RPMI7951 (cell line): ENCODE results near the gene DDAH2. TPM values are rescaled to one million over a fixed set of nuclear protein-coding genes. Genes with fewer than 3 reads are reported as not detected.
A peak's percentile ranks its signal among the peaks of the same experiment; 100 is the strongest.

ENCODE experiments used
- DNase-seq: peaks from one replicate; pipeline ENCODE4 v3.0.0-alpha.2; 2012; ENCODE audit warnings: low read depth
- total RNA-seq: library from RNA; depleted of rRNA; stranded (reverse); fragments of >200 nt; shearing (Covaris generic); gene quantifications from 2 replicates; pipeline ENCODE4 v1.2.3, GENCODE V29; 2014

The DDAH2 gene
- total RNA-seq, 1 experiment from 2014 or later, result 39.4 TPM

DNA sequence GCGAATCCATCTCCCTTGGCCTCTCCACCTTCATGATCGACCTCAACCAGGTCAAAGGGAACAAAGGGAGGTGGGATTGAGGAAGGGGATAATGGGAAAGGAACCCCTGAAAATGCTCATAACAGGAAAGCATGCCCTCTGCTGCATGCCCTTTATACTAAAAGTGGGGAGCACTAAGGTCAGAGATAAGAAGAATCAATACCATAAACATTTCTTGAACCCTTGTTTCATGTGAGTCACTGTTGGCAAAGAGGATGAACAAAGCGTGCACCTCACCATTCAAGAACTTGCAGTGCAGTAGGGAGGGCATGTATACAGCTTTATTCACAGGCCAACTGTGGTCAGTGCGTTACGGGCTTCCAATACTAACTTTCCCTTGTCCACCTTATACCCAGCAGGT is 31.7 kb upstream of the DDAH2 start:
- DNase-seq, result no peak

DNA sequence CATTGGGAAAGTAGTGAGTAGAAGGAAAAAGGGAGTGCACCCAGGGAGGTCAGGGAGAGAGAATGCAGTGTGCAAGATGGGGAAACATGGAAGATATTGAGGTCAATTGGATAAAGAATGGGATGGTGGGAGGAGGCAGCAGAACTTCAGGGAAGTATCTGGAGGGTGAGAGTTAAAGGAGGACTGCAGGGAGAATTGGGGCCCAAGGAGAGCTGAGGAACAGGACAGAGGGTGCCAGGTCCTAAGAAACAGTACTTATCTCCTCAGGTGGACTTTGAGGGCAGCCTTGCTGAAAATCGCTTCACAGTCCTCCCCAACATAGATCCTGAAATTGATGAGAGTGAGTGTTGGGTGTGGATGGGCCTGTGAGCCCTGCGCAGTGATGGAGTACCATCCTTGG is 29.2 kb upstream of the DDAH2 start:
- no peak for DNase-seq

DNA sequence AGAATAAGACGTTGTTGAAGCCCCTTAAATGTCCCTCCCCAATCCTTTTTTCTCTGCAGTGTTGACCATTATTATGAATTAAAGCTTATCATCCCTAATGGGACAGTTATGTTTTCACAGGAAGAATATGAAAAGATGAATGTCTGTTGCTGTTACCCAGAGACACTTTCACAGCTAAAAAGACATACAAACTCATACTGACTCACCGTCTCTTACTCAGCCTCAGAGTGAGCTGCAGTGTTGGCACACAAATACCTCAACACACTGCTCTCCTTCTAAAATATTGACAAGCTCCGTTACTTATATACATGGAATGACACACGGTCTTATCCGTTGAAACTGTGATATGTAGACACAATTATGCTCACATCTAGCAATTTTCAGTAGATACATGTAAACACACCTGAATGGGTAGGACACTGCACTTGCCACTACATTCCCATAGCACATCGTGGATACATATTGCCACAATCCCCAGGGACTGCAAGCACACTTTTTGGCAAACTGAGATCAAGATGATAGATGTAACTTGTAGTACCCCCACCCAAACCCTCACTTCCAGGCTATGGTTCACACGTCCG is 23.7 kb upstream of the DDAH2 start:
- DNase-seq, result peak; percentile 65

DNA sequence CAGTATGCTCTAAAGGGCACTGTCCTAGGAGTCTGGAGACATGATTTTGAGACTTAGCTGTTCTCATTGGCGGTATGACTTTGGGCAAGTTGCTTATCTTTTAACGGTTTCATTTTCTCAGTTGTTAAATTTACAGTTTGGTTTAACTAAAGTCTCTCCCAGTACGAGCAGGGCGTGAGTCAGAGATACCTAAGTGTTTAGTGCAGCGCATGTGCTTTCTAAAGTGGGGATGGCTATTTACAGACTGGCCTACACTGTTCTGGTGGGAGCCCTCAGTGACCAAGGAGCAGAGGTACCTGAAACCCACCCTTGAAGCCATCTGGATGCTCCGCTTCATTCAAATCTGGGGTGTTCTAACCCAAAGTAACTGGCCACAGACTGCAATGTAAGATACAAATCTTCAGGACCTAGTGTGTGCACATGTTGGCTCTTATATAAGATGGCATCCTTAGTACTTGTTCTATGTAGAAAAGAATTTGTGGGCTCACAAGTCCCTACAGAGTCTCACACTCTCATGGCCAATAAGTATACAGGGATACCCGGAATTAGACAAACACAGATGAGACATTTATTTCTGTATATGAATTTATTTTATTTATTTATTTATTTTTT is 21.4 kb upstream of the DDAH2 start:
- no peak for DNase-seq

DNA sequence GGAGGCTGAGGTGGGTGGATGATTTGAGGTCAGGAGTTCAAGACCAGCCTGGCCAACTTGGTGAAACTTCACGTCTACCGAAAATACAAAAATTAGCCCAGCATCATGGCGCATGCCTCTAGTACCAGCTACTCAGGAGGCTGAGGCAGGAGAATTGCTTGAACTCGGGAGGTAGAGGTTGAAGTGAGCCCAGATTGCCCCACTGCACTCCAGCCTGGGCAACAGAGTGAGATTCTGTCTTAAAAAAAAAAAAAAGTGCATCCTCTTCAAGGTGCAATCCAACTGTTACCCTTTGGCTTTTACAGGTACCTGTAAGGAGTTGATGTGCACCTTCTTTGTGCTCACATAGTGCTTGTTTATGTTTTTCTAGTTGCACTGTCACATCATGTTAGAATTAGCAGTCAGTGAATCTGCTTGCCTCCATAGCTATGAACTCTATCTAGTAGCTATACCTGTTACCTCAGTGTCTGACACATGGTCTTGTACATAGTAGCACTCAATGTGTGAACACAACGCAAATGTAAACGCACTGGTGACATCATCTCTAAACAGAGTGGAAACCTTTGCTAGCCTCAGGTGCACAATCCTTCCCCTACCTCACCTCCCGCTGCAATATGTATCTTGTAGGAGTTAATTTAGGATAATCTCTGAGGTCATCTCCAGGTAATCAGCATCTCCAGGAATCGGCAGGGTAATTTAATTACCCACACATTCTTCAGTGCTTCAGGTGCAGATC is 20.4 kb upstream of the DDAH2 start:
- no peak for DNase-seq

DNA sequence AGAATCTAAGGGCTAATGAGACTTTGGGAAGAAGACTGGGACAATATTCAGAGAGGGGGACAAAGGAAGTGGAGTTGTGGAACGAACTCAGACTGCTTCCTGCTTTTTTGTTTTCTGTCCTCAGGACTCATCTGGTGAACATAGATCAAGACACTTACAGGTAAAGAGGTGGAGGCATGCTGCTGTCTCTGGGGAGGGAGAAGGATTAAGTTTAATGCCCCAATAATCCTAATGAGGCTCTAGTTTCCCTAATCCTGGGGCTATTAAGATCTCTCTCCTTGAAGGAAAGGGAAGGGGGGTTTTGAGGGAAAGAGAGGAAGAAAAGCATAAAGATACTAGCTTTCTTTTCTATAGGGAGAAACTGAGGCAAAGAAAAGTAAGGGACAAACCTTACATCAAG is 15.3 kb upstream of the DDAH2 start:
- no peak for DNase-seq

DNA sequence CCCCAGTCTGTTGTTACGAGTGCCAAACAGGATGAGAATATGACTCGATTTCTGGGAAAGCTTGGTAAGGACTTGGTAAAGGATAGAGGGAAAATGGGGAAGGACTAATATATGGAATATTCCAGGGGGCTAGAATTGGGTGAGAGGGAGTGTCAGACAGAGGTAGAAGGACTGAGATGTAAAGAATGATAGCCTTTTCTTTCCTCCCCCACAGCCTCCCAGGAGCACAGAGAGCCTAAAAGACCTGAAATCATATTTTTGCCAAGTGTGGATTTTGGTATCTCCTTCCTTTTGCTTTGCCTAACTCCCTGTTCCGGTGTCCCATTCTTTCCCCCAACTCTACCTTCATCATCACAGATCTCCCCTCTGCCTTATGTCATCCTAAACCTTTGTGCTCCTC is 13.8 kb upstream of the DDAH2 start:
- no peak for DNase-seq

DNA sequence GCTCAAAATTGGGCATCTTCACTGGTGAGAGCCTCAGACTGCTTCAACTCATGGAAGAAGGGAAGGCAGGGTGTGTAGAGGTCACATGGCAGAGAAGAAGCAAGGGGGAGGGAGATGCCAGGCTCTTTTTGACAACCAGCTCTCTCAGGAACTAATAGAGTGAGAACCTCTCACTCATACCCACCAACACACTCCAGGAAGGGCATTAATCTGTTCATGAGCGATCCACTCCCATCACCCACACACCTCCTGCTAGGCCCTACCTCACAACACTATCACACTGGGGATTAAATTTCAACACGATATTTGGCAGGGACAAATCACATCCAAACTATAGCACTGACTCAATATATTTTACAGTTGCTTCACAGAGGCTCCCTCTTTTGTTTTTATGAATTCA is 12.7 kb upstream of the DDAH2 start:
- DNase-seq, result no peak

DNA sequence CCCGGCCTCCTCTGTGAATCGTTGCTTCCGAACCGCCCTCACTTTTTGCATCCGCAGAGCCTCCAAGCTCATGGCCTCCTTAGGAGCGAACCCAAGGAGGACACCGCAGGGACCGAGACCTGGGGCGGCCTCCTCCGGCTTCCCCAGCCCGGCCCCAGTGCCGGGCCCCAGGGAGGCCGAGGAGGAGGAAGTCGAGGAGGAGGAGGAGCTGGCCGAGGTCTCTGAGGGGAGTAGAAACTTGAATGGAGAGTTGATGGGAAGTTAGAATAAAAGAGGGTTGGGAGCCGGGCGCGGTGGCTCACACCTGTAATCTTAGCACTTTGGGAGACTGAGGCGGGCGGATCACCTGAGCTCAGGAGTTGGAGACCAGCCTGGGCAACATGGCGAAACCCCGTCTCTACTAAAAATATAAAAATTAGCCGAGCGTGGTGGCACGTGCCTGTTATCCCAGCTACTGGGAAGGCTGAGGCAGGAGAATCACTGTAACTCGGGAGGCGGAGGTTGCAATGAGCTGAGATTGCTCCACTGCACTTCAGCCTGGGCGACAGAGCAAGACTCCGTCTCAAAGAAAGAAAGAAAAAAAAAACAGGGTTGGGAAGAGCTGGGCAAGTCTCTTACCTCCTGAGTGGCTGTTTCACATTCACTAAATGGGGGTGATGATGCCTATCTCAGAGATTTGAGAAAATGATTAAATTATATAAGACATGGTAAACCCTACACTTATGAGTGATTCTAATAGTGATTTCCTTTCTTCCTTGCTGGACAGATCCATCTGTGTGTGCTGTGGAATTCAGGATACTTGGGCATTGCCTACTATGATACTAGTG is 11.5 kb upstream of the DDAH2 start:
- no peak for DNase-seq

DNA sequence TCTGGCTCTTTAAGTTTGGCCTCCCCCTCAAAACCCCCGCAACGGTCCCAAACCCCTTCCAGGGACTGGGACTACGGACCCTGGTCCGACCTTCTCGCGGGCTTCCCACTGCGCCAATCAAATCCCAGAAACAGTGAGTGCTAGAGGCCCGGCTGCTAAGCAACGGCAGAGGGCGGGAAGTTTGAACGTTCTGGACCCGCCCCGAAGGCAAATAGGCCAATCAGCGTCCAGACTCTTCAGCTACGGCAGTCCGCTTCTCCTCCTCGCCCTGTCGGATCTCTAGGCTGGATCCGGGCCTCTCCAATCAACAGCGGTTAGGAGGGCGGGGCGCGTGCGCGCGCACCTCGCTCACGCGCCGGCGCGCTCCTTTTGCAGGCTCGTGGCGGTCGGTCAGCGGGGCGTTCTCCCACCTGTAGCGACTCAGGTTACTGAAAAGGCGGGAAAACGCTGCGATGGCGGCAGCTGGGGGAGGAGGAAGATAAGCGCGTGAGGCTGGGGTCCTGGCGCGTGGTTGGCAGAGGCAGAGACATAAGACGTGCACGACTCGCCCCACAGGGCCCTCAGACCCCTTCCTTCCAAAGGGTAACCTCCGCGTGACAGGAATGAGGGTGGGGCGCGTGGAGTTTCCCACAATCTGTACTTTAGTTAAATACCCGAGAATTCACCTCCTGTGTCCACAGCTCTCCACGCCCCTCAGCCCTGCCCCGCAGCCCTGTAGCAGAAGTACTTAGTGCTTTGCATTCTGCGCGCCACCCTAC is 10.7 kb upstream of the DDAH2 start, which contains the start of gene MSH5:
TSS of gene MSH5 (plus strand) at position 367 of the 758 bp plus-strand sequence. CDS start 462 bp downstream, outside the sequence.
- DNase-seq, result peak; percentile 100

DNA sequence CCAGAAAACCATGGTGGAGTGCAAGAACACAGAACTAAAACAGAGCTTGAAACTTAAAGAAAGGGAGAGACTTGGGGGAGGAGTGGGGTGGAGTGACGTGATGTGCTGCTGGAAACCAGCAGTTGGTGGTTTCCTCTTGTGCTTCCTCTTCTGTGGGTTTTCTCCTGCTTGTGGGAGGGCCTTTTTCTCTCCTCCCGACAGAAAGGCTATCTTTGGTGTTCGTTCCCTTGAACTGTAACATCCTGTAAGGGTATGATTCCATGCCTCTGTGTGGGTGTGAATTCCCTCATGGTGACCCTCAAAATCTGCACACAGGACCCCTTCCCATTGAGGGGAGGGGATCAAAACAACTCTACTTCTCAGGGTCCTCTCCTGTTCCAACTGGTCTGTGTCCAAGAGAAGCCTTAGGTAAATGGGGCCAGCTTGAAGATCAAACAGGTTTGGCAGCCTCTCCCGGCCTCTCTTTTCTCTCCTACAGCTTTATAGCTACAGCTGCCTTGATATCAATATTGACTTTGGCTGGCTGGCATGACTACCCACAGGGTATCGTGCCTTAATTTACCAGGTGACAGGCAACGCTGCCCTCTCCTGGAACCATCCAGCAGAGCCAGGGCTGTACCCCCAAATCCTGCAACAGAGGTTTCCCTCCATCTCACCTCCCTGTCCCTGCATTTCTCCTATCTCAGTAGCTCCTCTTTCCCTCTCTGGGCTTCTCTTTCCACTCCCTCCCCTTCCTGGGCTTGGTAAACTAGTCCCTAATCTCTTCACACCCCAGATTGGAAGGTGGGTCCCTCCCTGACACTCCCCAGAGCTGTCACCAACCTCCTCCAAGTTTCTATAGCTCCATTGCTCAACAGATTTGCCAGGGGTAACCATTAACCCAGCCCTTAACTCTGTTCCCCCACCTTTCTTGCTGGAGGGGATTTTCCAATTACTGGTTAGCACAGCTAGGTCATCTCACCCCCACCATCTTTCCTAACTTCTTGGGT is 9.2 kb upstream of the DDAH2 start:
- DNase-seq, result peak; percentile 89

DNA sequence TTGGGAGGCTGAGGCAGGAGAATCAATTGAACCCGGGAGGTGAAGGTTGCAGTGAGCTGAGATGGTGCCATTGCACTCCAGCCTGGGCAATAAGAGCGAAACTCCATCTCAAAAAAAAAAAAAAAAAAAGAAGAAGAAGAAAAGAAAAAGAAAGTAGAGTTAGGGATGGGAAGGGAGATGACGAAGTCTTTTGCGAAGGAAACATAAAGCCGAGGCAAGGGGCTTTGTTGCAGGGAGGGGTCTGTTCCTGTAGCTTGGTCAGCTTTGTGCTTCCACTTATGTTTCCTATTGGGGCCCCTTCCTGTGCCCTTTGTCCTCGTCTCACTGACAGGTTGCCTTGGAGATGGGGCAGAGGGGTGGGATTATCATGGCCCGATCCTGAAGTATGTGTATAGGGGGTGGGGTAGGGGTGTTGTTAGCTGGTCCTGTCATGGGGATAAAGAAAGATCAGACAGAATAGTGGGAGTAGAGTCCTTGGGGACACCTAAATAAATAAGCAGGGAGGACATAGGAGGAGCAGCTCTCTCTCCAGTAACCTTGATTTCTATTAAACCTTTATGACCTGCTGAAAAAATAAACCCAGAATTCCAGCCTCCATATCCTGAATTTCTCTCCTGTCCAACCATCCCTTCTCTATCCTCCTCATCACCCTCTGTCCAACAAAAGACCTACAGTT is 8.4 kb upstream of the DDAH2 start:
- peak; percentile 11 for DNase-seq

DNA sequence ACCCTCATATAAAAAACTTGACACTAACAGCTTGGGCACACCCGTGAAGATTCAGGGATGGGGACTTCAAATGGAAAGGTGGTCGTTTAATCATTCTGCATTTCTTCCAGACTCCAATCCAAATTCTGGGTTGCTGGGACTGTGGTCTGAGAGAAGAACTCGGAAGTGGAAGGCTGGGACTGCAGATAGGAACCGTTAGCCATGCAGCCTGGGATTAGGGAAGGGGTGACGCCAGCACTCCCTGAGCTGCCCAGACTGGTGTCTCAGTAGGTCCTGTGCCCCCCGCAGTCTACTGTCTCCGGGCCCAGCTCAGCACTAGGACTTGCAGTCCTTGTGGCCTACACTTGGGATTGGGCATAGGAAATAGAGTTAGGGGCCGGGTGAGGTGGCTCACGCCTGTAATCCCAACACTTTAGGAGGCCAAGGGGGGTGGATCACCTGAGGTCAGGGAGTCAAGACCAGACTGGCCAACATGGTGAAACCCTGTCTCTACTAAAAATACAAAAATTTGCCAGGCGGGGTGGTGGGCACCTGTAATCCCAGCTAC is 7.7 kb upstream of the DDAH2 start:
- DNase-seq, result no peak

DNA sequence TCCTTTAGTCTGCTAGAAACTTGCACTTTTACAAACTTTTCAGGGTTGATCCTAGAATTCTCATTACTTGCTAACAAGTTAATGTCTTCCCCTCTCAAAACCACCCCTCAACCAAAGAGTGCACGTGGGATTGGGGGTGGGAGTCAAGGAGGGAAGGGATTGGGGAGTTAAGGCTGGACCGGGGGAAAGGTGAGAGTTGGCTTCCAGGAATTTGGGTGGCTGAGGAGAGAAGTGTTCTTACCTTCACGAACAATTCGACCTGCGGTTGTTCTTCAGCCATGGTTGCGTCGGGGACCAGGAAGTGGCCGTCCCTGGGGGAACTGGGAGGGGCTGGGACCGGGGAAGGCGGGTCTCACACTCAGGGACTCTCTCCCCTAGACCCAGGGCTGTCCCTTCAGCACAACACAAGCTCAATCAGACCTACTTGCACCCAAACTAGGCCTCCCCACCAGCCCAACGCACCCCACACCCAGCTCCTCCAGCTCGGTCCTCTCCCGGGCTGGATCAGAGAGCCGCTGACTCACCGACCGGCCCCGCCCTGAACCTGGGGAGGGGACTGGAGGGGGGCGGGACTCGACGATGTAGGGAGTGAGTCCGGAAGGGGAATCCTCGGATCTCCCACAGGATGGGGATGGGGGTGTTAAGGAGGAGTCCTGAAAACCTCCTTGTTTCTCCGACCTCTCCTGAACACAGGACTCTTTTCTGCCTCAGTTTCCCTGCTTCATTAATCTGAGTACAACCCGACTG is 7.1 kb upstream of the DDAH2 start, which contains the start of gene CLIC1:
TSS of gene CLIC1 (minus strand) at position 510 of the 747 bp plus-strand sequence. CDS start at position 280, 230 bp downstream.
- peak; percentile 88 for DNase-seq

DNA sequence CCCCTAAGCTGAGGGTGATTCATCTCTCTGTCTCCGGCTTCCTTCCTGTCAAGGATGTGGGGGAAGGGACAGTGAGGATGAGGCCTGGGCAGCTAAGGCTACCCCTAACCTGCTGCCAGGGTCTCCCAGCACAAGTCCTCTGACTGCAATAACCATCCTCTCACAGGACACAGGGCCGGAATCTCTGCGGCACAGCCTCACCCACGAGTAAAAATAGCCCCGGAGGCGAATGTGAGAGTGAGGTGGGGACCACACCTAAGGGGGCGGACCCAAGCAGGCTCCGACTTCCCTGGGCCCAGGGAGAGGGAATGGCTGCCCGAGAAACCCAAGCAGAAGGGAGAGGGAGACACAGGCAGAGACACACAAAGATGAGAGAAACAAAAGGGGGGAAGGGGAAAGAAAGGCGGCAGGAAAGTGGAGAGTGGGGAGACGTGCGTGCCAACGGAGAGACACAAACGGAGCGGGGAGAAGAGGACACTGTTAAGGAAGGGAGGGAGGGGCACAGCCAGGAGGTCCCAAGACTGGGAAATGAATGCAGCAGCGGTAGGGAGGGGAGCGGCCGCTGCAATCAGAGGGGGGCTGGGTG is 5.8 kb upstream of the DDAH2 start:
- DNase-seq, result peak; percentile 80

DNA sequence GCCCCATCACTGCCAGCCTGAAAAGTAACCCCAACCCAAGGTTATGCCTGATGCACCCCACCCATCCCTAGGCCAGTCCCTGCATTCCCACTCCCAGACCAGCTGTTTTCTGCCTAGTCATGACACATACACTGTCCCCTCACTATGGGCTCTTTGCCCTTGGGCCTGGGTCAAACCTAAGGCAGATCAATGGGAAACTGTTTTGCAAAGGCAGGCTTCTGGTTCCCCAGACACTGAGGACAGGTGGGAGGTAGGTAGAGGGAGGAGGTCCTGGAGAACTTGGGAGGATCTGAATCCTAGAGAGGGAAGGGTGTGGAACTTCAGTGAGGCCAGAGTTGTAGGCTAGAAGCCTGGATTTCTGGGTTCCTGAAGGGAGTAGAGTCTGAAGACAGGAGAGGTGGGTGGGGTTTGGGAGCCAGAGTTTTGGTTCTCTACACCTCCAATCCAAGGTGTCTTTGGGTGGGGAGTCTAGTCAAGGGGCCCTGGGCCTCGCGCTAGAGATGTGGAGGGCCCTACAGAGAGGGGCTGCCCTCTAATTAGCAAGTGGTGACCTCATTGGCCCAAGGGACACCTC is 5.2 kb upstream of the DDAH2 start:
- DNase-seq, result no peak

DNA sequence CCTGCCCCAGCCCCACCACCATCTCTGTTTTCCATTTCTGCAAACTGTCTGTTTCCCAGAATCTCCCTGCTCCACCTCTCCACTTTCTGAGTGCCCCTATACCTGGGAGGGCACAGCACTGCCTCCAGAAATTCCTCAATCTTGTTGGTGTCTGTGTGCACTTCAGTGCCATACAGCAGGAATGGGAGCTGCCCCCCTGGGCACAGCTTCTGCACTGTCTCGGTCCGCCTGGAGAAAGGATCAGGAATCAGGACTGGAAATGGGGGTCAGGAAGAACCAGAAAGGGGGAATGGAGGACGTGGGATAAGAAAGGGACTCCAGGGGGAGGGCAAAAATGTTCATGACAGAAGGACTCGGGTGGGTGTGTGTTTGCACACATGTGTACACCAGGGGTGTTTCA is 4.6 kb upstream of the DDAH2 start:
- no peak for DNase-seq

DNA sequence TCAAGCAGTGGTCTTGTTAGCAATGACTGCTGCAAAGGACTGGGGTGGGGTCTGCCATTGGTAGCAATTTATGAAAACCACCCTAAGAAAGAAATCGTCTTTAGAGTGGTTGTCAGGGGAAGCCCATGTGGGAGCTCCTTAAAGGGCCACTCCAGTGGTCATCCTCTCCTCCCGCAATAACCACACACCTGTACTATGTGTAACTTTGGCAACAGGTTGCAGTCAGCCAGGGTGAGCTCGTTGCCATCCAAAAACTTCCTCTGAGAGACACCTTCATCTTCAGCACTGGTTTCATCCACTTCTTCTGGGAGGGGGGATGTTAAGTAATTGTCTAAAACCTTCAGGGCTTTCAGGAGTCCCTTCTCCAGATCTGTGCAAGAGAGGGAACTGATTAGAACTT is 2.9 kb upstream of the DDAH2 start:
- DNase-seq, result no peak
